GM18508 (cell line): ENCODE data around the gene EXOC6B.
"Not testable (repeated sequence)": the region's sequence is repeated elsewhere in the genome, so short reads cannot be mapped to it uniquely, and the experiment has no call there.

Source experiments
- ATAC-seq: cut with Tn5 transposase; IDR thresholded peaks from one replicate; pipeline ENCODE4 v1.9.1; 2021; ENCODE audit warnings: moderate number of reproducible peaks; ENCODE audit not compliant: insufficient read depth, unreplicated experiment

Gene EXOC6B

DNA sequence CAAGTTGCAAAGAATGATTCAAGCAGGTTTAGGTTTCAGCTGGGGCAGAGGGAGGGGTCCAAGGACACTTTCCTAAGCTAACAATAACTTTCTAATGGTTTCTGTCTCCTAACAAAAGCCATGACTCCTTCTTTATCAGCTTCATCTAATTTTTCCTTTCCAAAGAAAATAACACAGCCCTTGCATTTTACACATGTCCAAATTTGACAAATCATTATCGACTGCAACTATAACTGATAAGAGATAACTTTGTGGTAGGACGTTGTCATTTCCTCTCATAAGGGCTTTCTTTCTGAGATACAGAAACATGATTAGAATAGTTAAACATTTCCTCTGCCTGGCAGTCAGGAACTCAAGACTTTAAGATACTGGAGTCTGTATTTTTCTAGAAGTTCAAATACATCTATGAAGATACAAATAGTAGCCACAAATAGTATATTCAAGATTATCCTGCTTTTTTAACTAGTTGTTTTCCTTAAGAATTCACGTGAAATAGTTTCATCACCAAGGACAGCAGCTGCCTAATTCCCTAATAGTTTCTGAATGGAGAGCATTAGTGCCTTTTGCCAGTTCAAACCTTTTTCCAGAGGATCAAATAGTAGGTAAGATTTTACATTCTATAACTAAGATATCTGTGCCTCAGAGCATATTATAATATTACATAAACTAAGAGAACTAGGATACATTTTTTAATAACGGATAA lies 263.2 kb downstream of the EXOC6B start:
- no peak for ATAC-seq

DNA sequence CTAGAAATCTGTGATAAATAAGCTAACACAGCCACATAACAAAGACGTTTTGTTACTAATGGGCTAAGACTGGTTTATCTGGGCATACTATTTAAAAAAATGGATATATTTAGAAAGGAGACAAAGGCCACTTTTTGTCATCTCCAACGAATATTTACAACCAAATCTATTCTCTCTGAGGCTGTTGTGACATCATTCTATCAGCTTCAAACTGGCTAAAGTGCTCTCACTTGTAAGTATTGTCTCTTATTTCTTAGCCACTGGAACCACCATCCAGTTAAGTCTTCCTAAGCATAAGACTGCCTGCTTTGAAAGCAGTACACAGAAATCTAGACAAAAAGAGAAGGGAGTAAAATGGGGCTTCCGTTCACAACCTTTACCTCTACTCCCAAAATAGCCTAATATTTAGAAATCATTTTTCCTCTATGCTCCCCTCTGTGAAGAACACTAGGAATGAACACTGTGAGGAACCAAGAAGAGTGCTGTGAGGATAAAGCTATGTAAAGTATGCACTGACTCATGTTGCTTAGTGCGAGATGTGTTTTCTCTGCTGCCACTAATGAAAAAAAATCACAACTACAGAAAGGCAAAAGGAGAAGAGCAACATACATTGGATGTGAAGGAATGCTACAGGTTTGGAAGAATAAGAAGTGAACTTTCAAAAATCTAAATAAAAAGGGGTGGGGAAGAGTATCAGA lies 264.1 kb downstream of the EXOC6B start:
- no peak for ATAC-seq

DNA sequence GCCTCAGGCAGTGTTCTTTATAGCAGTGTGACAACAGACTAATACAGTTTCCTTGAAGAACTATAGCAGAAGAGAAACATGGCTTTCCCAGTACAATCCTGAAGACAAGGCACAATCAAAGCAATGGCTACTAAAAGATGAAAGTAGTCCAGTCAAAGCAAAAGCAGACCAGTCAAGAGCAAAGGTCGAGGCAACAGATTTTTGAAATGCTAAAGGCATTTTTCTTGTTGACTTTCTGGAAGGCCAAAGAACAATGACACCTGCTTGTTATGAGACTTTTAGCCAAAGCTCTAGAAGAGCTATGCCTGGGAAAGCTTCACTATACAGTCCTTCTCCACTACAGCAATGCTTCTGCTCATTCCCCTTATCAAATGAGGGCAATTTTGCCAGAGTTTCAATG lies 269.9 kb downstream of the EXOC6B start:
- no peak for ATAC-seq

DNA sequence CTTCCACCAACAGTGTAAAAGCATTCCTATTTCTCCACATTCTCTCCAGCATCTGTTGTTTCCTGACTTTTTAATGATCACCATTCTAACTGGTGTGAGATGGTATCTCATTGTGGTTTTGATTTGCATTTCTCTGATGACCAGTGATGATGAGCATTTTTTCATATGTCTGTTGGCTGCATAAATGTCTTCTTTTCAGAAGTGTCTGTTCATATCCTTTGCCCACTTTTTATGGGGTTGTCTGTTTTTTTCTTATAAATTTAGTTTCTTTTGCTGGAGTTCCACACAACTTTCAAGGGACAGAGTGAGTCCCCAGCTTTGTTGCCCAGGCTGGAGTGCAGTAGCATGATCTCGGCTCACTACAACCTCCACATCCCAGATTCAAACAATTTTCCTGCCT lies 270.5 kb downstream of the EXOC6B start:
- not testable (repeated sequence) for ATAC-seq

DNA sequence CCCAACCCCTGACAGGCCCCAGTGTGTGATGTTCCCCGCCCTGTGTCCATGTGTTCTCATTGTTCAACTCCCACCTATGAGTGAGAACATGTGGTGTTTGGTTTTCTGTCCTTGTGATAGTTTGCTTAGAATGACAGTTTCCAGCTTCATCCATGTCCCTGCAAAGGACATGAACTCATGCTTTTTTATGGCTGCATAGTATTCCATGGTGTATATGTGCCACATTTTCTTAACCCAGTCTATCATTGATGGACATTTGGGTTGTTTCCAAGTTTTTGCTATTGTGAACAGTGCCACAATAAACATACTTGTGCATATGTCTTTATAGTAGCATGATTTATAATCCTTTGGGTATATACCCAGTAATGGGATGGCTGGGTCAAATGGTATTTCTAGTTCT lies 270.9 kb downstream of the EXOC6B start:
- not testable (repeated sequence) for ATAC-seq

DNA sequence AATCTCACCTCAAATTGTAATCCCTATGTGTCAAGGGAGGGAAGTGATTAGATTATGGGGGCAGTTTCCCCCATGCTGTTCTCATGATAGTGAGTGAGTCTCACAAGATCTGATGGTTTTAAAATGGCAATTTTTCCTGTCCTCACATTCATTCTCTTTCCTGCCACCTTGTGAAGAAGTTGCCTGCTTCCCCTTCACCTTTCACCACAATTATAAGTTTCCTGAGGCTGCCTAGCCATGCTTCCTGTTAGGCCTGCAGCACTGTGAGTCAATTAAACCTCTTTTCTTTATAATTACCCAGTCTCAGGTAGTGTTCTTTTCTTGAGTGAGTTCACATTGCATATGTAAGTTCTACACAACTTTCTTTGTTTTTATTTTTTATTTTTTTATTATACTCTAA lies 271.5 kb downstream of the EXOC6B start:
- ATAC-seq = no peak

DNA sequence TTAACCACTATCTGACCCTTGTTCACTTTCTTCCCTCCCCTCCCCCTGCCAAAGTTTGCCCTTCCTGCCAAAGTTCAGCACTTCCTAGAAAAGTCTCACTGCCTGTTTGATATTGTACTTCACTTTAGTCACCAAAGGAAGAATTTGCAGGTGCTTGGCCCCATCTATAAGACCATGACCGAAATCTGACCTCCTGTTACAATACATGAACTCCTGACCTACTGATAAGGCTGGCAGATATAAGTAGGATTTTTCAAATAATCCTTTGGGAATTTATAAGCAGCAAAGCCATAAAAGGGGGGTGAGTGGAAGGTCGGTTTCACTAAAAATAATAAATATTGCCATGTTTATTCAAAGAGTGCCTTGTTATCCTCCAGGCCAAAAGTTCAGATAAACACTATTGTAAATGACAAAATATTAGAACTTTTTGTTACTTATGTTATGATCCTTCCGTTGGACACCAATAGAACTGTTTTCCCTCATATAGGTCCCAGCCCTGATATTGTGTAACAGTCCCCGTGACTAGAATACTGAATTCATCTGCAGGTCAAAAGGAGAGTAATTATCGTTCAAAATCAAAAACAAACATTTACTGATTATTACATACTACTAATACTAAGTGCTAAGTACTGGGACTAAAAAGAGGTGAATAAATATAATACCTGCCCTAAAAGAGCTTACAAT lies 277.6 kb downstream of the EXOC6B start:
- ATAC-seq = no peak

DNA sequence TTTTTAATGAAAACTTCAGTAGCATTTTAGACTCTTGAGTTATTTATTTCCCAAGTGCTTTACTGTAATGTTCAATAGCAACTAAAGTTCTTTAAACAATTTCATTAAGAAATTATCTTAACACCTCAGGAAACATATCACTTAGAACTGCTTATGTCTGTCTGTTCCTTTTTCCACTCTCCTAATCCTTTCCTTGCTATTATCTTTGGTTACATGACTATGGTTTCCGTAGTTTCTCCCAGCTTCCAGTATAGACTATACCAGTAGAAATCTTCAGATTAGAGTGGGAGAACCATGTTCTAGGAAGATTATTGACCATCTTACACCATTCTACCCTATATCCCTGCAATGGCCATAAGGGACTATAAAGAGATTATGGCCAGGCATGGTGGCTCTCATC lies 280.0 kb downstream of the EXOC6B start:
- ATAC-seq = no peak

DNA sequence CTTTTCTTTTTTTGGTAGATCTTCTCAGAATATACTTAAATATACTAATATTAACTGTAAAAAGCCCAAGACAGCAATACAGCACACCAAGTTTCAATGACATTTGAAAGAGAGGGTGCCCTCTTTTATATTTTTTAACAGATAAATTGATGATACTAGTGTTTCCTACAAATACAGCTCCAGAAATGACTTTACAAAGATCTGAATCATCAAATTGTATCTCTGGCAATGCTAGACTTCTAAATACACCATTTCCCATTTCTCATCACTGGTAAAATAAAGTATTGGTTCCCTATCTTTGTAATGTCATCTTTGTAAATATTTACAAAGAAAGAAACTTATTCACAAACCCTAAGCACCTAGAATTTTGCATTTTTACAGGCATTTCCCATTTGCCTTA lies 281.3 kb downstream of the EXOC6B start:
- no peak for ATAC-seq

DNA sequence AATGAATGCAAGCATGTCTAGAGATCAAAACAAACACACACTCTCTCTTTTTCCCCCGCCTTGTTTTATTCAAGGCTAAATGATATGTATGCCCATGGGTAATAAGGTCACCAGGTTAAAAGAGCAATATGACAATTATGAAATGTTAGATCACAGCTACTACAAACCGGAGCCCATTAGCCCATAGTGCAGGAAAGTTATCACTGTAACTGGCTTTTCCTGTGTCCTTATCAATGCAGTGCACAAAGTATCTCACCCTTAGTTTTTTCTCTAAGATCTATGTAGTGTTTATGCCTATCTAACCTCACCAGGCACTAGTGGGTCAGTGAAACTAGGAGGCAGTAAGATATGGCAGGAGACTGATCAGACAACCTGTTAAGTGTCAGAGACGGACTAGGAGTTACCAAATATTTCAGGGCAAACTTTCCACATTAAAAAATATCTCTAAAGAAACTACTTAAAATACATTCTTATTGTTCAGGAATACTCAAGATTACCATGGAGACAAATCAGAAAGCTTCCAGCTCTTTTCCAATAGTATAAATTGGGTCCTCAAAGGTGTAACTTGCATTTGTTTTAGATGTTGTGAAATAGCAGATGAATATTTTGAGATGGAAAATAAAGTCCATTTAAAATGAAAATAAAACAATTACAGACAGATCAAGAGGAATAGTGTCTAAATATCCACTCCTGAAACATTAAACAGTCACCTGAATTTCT lies 282.2 kb downstream of the EXOC6B start:
- ATAC-seq = no peak

DNA sequence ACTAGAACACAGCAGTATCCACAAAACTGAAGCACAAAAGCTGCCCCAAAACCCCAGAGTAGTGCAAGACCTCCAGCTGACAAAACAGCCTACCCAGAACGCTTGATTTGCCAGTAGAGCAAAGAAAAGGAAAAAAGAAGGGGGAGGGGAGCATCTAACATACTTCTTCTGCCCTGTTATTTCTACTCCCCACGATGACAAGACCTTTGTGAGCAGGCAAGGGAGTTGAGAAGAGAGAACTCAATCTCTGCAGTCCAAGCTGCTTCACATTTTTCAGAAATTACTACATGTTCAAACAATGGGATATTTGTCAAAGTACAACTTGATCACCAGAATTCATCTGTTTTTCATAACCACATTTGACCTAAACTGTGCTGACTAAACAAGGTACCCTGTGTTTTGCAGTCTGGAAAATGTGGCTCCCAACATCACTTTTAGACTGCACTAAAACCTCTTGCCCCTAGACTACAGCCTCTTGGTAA lies 286.7 kb downstream of the EXOC6B start:
- ATAC-seq = no peak

- no peak for ATAC-seq
Observed at GRCh38 chr2:72538486-72538885, 287.3 kb downstream of the EXOC6B start.

DNA sequence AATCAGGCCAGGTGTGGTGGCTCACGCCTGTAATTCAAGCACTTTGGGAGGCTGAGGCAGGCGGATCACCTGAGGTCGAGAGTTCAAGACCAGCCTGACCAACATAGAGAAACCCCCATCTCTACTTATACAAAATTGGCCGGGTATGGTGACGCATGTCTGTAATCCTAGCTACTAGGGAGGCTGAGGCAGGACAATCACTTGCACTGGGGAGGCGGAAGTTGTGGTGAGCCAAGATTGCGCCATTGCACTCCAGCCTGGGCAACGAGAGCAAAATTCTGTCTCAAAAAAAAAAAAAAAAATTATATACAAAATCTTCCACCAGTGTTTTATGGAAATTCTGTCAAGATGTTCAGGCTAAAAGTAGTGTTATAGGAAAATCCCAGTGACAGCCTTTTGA lies 290.2 kb downstream of the EXOC6B start:
- ATAC-seq = not testable (repeated sequence)

GRCh38 chr2:72533765-72534164 lies 292.1 kb downstream of the EXOC6B start:
- no peak for ATAC-seq

DNA sequence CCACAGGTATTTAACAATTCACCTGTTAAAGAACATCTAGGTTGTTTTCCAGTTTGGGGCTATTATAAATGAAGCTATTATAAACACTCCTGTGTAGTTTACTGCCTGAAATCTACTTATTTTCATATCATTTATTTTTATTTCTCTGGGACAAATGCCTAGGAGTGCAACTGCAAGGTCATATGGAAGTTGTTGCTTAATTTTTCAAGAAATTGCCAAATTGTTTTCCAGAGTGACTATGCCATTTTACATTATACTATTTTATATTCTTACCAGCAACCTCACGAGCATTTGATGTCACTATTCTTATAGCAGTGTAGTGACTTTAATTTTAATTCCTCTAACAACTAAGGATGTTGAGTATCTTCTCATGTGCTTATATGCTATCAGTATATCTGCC lies 298.4 kb downstream of the EXOC6B start:
- no peak for ATAC-seq

GRCh38 chr2:72526623-72527022 lies 299.2 kb downstream of the EXOC6B start:
- ATAC-seq = no peak

- no peak for ATAC-seq
Observed at GRCh38 chr2:72524071-72524470, 301.8 kb downstream of the EXOC6B start.

DNA sequence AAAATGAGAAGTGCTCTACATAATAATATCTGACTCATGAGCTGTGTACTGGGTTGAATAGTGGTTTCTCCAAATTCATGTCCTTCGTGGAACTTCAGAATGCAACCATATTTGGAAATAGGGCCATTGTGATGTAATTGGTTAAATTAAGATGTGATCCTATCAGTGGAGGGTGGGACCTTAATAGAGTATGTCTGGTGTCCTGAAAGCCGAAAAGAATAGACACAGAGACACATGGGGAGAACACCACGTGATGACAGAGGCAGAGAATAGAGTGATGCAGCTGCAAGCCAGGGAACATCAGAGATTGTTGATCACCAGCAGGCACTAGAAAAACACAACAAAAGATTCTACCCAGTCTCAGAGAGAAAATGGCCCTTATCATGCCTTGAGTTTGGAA lies 310.1 kb downstream of the EXOC6B start:
- ATAC-seq = no peak

DNA sequence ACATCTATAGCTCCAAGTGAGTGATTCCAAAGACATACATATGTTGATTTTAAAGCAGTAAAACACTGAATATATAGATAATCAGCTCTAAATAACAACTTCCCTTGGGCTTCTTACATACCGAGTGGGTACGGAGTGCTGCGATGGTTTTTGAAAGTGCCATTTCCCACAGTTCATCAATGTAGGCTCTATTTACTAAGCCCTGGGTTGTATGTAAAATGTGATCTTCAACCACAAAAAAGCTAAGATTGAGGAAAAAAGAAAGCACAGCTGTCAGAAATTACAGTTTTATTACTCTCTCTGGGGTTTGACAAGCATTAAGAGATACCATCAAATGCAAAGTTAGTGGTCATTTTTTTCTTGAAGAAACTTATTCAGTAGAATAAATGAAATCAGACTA lies 312.8 kb downstream of the EXOC6B start:
- ATAC-seq = no peak

- ATAC-seq = no peak
Observed at GRCh38 chr2:72512376-72512775, 313.5 kb downstream of the EXOC6B start.

- no peak for ATAC-seq
Observed at GRCh38 chr2:72511906-72512305, 313.9 kb downstream of the EXOC6B start.
